ENCODE data around the gene CRIM1.

CRIM1 gene

DNA sequence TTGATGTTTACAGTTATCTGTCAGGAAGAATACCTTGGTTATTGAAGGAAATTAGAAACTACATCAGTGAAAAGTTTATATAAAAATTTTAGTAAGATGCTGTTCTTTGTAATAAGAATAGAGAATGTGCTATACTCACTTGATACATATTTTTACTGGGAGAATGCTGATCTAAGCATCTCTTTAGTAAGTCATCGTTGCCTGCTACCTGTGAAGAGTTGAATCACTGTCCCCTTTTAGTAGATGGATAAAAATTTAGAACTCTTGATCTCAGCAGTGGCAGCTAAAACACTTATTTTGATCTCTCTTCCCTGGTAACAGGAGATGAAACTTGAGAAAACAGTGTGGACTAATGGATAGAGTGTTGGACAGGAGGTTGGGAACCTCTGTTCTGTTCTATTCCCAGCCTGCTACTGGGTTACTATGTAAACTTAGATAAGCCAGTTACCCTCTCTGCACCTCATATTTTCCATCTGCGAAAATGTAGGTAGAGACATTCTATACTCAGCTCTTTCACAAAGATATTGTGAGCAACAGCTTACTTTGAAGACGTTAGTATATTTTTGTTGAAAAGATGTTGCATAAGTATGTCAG lies 142.1 kb downstream of the CRIM1 start:
- no peaks in the 10 kb centered on the region for H3K27me3 ChIP-seq
- no peak overlapping the region for H3K4me3 ChIP-seq (ENCODE audit: low read depth in 1 of 2, low read length in 1 of 2)
- H3K36me3 ChIP-seq, result no peaks in the 10 kb centered on the region
- TF ChIP-seq, protein P1, sequence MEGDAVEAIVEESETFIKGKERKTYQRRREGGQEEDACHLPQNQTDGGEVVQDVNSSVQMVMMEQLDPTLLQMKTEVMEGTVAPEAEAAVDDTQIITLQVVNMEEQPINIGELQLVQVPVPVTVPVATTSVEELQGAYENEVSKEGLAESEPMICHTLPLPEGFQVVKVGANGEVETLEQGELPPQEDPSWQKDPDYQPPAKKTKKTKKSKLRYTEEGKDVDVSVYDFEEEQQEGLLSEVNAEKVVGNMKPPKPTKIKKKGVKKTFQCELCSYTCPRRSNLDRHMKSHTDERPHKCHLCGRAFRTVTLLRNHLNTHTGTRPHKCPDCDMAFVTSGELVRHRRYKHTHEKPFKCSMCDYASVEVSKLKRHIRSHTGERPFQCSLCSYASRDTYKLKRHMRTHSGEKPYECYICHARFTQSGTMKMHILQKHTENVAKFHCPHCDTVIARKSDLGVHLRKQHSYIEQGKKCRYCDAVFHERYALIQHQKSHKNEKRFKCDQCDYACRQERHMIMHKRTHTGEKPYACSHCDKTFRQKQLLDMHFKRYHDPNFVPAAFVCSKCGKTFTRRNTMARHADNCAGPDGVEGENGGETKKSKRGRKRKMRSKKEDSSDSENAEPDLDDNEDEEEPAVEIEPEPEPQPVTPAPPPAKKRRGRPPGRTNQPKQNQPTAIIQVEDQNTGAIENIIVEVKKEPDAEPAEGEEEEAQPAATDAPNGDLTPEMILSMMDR (IDR thresholded peaks at IDR 0.05), result no peak
- H3K9me3 ChIP-seq, result no peaks in the 10 kb centered on the region
- no peak overlapping the region for H3K27ac ChIP-seq
- no peaks in the 10 kb centered on the region for H3K4me1 ChIP-seq (ENCODE audit: control insufficient read depth in 1 of 2, insufficient read depth in 1 of 2, low read depth in 1 of 2, low read length in 1 of 2)

- Histone ChIP-seq H3K4me1 (ENCODE audit: control insufficient read depth in 1 of 2, insufficient read depth in 1 of 2, low read depth in 1 of 2, low read length in 1 of 2) (no peaks in the 10 kb centered on the region), H3K9me3 (no peaks in the 10 kb centered on the region), H3K27ac (no peak overlapping the region), H3K27me3 (no peaks in the 10 kb centered on the region), H3K36me3 (no peaks in the 10 kb centered on the region), H3K4me3 (ENCODE audit: low read depth in 1 of 2, low read length in 1 of 2) (no peak overlapping the region)
- TF ChIP-seq, protein P1 (IDR thresholded peaks at IDR 0.05), result no peak
Observed at GRCh38 chr2:36499128-36499820, 143.7 kb downstream of the CRIM1 start.

DNA sequence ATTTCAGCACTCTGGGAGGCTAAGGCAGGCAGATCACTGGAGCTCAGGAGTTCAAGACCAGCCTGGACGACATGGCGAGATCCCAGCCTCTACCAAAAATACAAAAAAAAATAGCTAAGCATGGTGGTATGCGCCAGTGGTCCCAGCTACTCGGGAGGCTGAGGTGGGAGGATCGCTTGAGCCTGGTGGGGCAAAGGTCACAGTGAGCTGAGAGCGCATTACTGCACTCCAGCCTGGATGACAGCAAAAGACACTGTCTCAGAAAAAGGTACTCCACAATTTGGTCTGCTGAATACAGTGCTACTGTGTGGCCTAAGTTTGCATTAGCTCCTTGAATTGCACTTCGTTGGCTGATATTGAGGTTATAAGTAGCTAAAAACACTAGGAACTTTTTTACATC lies 144.5 kb downstream of the CRIM1 start:
- Histone ChIP-seq H3K27ac (no peak overlapping the region), H3K4me1 (ENCODE audit: control insufficient read depth in 1 of 2, insufficient read depth in 1 of 2, low read depth in 1 of 2, low read length in 1 of 2) (no peaks in the 10 kb centered on the region), H3K36me3 (no peaks in the 10 kb centered on the region), H3K4me3 (ENCODE audit: low read depth in 1 of 2, low read length in 1 of 2) (no peak overlapping the region), H3K9me3 (no peaks in the 10 kb centered on the region), H3K27me3 (no peaks in the 10 kb centered on the region)
- TF ChIP-seq, protein P1 (IDR thresholded peaks at IDR 0.05), result no peak

- H3K27ac ChIP-seq, result no peak overlapping the region
- no peak overlapping the region for H3K4me3 ChIP-seq (ENCODE audit: low read depth in 1 of 2, low read length in 1 of 2)
- no peaks in the 10 kb centered on the region for H3K9me3 ChIP-seq
- H3K36me3 ChIP-seq, result no peaks in the 10 kb centered on the region
- H3K27me3 ChIP-seq, result no peaks in the 10 kb centered on the region
- TF ChIP-seq, protein P1 (IDR thresholded peaks at IDR 0.05), result no peak
- no peaks in the 10 kb centered on the region for H3K4me1 ChIP-seq (ENCODE audit: control insufficient read depth in 1 of 2, insufficient read depth in 1 of 2, low read depth in 1 of 2, low read length in 1 of 2)
Observed at GRCh38 chr2:36502081-36502480, 146.5 kb downstream of the CRIM1 start.

- Histone ChIP-seq H3K36me3 (no peaks in the 10 kb centered on the region), H3K4me1 (ENCODE audit: control insufficient read depth in 1 of 2, insufficient read depth in 1 of 2, low read depth in 1 of 2, low read length in 1 of 2) (no peaks in the 10 kb centered on the region), H3K27ac (no peak overlapping the region), H3K4me3 (ENCODE audit: low read depth in 1 of 2, low read length in 1 of 2) (no peak overlapping the region), H3K27me3 (no peaks in the 10 kb centered on the region), H3K9me3 (no peaks in the 10 kb centered on the region)
- TF ChIP-seq, protein P1 (IDR thresholded peaks at IDR 0.05), result no peak
Observed at GRCh38 chr2:36507408-36507812, 151.8 kb downstream of the CRIM1 start.

Measured in neutrophil (primary cell).